ENCODE results near the gene ZG16. TPM values are rescaled to one million over a fixed set of nuclear protein-coding genes. Genes with fewer than 3 reads are reported as not detected.
A peak's percentile ranks its signal among the peaks of the same experiment; 100 is the strongest.
"Not testable (repeated sequence)": the region's sequence is repeated elsewhere in the genome, so short reads cannot be mapped to it uniquely, and the experiment has no call there.

Gene ZG16
- total RNA-seq, 1 donor from 2014 or later = not detected

DNA sequence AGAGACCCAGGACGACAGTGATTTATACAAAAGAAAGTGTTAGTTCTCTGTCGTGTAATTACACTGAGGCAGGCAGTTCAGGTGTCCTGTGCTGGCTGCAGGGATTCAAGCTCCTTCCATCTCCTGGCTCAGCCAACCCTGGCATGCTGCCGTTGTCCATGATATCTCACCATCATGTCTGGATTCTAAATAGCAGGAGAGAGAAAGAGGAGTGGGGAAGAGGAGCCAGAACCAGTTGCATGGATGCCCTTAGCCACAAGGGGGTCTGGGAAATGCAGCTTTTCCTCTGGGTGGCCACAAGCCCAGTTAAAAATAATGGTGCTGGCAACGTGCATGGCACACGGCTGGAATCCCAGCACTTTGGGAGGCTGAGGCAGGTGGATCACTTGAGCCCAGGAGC, 41.9 kb upstream of the ZG16 start:
- Mint-ChIP-seq H3K4me1 (ENCODE audit: low read depth) (peaks cover 19% of the 10 kb centered on the region), H3K4me3 (ENCODE audit: low read depth) (no peak overlapping the region), H3K27me3 (no peaks in the 10 kb centered on the region), H3K36me3 (ENCODE audit: insufficient read depth) (peaks cover 4% of the 10 kb centered on the region), H3K27ac (no peak overlapping the region), H3K9me3 (ENCODE audit: low read depth) (no peaks in the 10 kb centered on the region)
- TF ChIP-seq, protein P1, sequence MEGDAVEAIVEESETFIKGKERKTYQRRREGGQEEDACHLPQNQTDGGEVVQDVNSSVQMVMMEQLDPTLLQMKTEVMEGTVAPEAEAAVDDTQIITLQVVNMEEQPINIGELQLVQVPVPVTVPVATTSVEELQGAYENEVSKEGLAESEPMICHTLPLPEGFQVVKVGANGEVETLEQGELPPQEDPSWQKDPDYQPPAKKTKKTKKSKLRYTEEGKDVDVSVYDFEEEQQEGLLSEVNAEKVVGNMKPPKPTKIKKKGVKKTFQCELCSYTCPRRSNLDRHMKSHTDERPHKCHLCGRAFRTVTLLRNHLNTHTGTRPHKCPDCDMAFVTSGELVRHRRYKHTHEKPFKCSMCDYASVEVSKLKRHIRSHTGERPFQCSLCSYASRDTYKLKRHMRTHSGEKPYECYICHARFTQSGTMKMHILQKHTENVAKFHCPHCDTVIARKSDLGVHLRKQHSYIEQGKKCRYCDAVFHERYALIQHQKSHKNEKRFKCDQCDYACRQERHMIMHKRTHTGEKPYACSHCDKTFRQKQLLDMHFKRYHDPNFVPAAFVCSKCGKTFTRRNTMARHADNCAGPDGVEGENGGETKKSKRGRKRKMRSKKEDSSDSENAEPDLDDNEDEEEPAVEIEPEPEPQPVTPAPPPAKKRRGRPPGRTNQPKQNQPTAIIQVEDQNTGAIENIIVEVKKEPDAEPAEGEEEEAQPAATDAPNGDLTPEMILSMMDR (IDR thresholded peaks at IDR 0.05; ENCODE audit: unreplicated experiment) = peak; percentile 29
- DNase-seq (ENCODE audit: low spot score, unreplicated experiment) = no peak

DNA sequence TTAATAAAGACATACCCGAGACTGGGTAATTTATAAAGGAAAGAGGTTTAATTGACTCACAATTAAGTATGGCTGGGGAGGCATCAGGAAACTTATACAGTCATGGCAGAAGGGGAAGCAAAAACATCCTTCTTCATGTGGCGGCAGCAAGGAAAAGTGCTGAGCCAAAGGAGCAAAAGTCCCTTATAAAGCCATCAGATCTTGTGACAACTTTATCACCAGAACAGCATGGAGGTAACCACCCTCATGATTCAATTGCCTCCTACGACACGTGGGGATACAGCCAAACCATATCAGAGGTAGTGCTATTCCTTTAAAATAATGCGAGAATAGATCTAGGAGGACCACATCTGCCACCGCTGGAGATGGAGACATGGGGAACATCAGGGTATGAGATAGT, 41.3 kb upstream of the ZG16 start:
- Mint-ChIP-seq H3K27ac (no peak overlapping the region), H3K4me1 (ENCODE audit: low read depth) (peaks cover 22% of the 10 kb centered on the region), H3K4me3 (ENCODE audit: low read depth) (no peak overlapping the region), H3K27me3 (no peaks in the 10 kb centered on the region), H3K36me3 (ENCODE audit: insufficient read depth) (peaks cover 4% of the 10 kb centered on the region), H3K9me3 (ENCODE audit: low read depth) (no peaks in the 10 kb centered on the region)
- TF ChIP-seq, protein P1 (IDR thresholded peaks at IDR 0.05; ENCODE audit: unreplicated experiment) = no peak
- no peak for DNase-seq (ENCODE audit: low spot score, unreplicated experiment)

DNA sequence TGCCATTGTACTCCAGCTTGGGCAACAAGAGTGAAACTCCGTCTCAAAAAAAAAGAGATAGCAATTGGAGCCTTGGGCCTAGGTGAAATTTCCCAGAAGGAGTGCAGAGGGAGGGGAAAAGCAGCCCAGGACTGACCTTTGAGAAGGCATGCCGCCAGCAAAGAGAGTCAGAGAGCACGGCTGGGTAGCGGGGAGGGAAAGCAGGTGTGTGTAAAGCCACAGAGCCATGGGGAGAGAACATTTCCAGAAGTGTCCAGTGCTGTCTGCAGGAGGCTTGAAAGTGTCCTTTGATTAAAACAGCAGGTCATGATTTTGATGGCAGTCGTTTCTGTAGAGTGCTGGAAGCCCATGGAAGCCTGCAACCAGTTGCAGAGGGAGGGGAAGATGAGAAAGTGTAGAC, 40.3 kb upstream of the ZG16 start:
- TF ChIP-seq, protein P1 (IDR thresholded peaks at IDR 0.05; ENCODE audit: unreplicated experiment) = no peak
- no peak overlapping the region for H3K27ac Mint-ChIP-seq

DNA sequence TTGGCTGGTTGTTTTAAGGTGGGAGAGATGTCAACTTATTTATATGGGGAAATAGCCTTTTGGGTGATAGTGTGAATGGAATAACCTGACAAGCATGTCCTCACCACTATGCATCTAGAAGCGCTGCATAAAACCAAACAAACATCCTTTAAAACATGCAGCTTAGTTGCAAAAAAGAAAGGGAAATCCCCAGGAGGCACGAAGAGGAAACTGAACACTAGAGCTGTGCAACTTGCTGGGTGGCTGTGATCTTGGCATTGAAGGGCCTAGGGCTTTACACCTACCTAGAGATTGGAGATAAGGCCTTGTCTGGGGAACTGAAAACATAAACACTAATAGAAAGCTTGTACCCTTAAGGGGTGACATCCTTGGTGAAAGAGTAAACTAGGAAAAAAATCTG, 39.5 kb upstream of the ZG16 start:
- Mint-ChIP-seq H3K4me1 (ENCODE audit: low read depth) (peaks cover 22% of the 10 kb centered on the region), H3K27me3 (no peaks in the 10 kb centered on the region), H3K9me3 (ENCODE audit: low read depth) (no peaks in the 10 kb centered on the region), H3K4me3 (ENCODE audit: low read depth) (no peak overlapping the region), H3K36me3 (ENCODE audit: insufficient read depth) (peaks cover 3% of the 10 kb centered on the region), H3K27ac (no peak overlapping the region)
- DNase-seq (ENCODE audit: low spot score, unreplicated experiment) = no peak
- TF ChIP-seq, protein P1 (IDR thresholded peaks at IDR 0.05; ENCODE audit: unreplicated experiment) = no peak

More for the DNA sequence above, 40.3 kb upstream of the ZG16 start:
- no peak for DNase-seq (ENCODE audit: low spot score, unreplicated experiment)
- no peaks in the 10 kb centered on the region for H3K9me3 Mint-ChIP-seq (ENCODE audit: low read depth)
- peaks cover 22% of the 10 kb centered on the region for H3K4me1 Mint-ChIP-seq (ENCODE audit: low read depth)
- H3K4me3 Mint-ChIP-seq (ENCODE audit: low read depth) = no peak overlapping the region
- peaks cover 3% of the 10 kb centered on the region for H3K36me3 Mint-ChIP-seq (ENCODE audit: insufficient read depth)
- H3K27me3 Mint-ChIP-seq = no peaks in the 10 kb centered on the region

DNA sequence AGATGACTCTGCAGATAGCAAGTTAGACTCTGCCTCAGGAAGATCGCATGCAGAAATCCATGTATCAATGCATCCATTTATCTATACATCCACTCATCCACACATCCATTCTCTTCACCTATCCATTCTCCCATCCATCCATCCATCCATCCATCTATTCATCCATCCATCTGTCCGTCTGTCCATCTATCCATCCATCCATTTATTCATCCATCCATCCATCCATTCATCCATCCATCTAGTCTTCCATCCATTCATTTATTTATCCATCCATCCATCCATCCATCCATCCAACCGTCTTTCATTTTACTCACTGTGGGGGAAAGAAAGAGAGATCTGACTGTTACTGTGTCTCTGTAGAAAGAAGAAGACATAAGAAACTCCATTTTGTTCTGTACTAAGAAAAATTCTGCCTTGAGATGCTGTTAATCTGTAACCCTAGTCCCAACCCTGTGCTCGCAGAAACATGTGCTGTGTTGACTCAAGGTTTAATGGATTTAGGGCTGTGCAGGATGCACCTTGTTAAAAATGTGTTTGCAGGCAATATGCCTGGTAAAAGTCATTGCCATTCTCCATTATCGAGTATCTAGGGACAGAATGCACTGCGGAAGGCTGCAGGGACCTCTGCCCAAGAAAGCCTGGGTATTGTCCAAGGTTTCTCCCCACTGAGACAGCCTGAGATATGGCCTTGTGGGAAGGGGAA, 38.0 kb upstream of the ZG16 start:
- not testable (repeated sequence) for H3K9me3 Mint-ChIP-seq (ENCODE audit: low read depth); H3K4me3 Mint-ChIP-seq (ENCODE audit: low read depth); H3K36me3 Mint-ChIP-seq (ENCODE audit: insufficient read depth); H3K27ac Mint-ChIP-seq; DNase-seq (ENCODE audit: low spot score, unreplicated experiment); H3K27me3 Mint-ChIP-seq
- peaks cover 22% of the 10 kb centered on the region for H3K4me1 Mint-ChIP-seq (ENCODE audit: low read depth)

DNA sequence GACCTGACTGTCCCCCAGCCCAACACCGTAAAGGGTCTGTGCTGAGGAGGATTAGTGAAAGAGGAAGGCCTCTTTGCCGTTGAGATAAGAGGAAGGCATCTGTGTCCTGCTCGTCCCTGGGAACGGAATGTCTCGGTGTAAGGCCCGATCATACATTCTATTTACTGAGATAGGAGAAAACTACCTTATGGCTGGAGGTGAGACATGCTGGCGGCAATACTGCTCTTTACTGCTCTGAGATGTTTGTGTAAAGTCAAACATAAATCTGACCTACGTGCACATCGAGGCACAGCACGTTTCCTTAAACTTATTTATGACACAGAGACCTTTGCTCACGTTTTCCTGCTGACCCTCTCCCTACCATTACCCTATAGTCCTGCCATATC, 37.4 kb upstream of the ZG16 start:
- not testable (repeated sequence) for DNase-seq (ENCODE audit: low spot score, unreplicated experiment); H3K27me3 Mint-ChIP-seq; H3K27ac Mint-ChIP-seq; H3K9me3 Mint-ChIP-seq (ENCODE audit: low read depth); H3K4me3 Mint-ChIP-seq (ENCODE audit: low read depth); H3K36me3 Mint-ChIP-seq (ENCODE audit: insufficient read depth)
- peaks cover 22% of the 10 kb centered on the region for H3K4me1 Mint-ChIP-seq (ENCODE audit: low read depth)

All from progenitor cell of endocrine pancreas (in vitro differentiated cells).